Endothelial cell of umbilical vein (primary cell): ENCODE measurements around the gene CCDC91.

Source experiments
- EZH2 ChIP-seq: IDR thresholded peaks from 2 replicates; pipeline ENCODE4 v1.6.1; 2012; ENCODE audit warnings: borderline replicate concordance, low read depth, mild to moderate bottlenecking, moderate library complexity, low read length, inconsistent platforms; ENCODE audit not compliant: severe bottlenecking
- FOS ChIP-seq: IDR thresholded peaks from 2 replicates; pipeline ENCODE4 v1.6.1; 2011; ENCODE audit warnings: mild to moderate bottlenecking, low read length, moderate library complexity, borderline replicate concordance; ENCODE audit not compliant: insufficient read depth
- MYC ChIP-seq: IDR thresholded peaks from one replicate; pipeline ENCODE4 v1.6.1; 2011; ENCODE audit warnings: mild to moderate bottlenecking, low read depth, low read length
- POLR2A ChIP-seq: IDR thresholded peaks from 2 replicates; pipeline ENCODE4 v1.6.1; 2012; ENCODE audit warnings: low read depth, mild to moderate bottlenecking, control low read depth, low read length
- POLR2AphosphoS5 ChIP-seq: IDR thresholded peaks from 2 replicates; pipeline ENCODE4 v1.6.1; 2012; ENCODE audit warnings: low read depth, mild to moderate bottlenecking, control low read depth, low read length, moderate library complexity; ENCODE audit not compliant: insufficient read depth
- TF ChIP-seq, protein P1 (sequence below), 2 donors: IDR thresholded peaks; 1 replicate in 1 of 2; 2 replicates in 1 of 2; pipeline ENCODE4 v1.5.1; 2011; ENCODE audit warnings: low read length in 2 of 2, mild to moderate bottlenecking in 2 of 2, moderate library complexity in 2 of 2, control low read depth in 1 of 2, inconsistent platforms in 1 of 2, low read depth in 1 of 2; ENCODE audit not compliant: insufficient read depth in 1 of 2; ENCODE audit errors: extremely low read depth in 1 of 2
- TF ChIP-seq, protein P2 (sequence below): IDR thresholded peaks from 2 replicates; pipeline ENCODE4 v1.6.1; 2011; ENCODE audit not compliant: insufficient read depth, insufficient read length

DNA sequence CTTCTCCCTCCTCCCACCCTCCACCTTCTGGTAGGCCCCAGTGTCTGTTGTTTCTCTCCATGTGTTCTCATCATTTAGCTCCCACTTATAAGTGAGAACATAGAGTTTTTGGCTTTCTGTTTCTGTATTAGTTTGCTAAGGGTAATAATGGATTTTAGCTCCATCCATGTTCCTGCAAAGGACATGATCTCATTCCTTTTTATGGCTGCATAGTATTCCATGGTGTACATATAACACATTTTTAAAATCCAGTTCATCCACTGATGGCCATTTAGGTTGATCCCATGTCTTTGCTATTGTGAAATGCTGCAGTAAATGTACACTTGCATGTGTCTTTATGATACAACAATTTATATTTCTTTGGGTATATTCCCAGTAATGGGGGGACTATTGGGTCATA lies 96.1 kb downstream of the CCDC91 start:
- TF ChIP-seq POLR2A (no peak), EZH2 (no peak), POLR2AphosphoS5 (no peak), FOS (no peak), MYC (no peak)
- TF ChIP-seq, protein P1, sequence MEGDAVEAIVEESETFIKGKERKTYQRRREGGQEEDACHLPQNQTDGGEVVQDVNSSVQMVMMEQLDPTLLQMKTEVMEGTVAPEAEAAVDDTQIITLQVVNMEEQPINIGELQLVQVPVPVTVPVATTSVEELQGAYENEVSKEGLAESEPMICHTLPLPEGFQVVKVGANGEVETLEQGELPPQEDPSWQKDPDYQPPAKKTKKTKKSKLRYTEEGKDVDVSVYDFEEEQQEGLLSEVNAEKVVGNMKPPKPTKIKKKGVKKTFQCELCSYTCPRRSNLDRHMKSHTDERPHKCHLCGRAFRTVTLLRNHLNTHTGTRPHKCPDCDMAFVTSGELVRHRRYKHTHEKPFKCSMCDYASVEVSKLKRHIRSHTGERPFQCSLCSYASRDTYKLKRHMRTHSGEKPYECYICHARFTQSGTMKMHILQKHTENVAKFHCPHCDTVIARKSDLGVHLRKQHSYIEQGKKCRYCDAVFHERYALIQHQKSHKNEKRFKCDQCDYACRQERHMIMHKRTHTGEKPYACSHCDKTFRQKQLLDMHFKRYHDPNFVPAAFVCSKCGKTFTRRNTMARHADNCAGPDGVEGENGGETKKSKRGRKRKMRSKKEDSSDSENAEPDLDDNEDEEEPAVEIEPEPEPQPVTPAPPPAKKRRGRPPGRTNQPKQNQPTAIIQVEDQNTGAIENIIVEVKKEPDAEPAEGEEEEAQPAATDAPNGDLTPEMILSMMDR (IDR thresholded peaks at IDR 0.05; ENCODE audit: extremely low read depth in 1 of 2, insufficient read depth in 1 of 2, low read depth in 1 of 2, low read length in 2 of 2), result no peak
- TF ChIP-seq, protein P2, sequence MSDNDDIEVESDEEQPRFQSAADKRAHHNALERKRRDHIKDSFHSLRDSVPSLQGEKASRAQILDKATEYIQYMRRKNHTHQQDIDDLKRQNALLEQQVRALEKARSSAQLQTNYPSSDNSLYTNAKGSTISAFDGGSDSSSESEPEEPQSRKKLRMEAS, result no peak
